ENCODE results near the gene ARRDC2. TPM values are rescaled to one million over a fixed set of nuclear protein-coding genes. Genes with fewer than 3 reads are reported as not detected.

ARRDC2 gene
- total and polyA plus RNA-seq, 2 of the 13 experiments (the other 11 are each of a cell fraction or from before 2014, with no cell fraction given), result 2.1 to 3.4 TPM

GRCh38 chr19:18000915-18001776 is 6.8 kb upstream of the ARRDC2 start (continued):
- TF ChIP-seq PAX8 (CRISPR knock-in tag; IDR thresholded peaks at IDR 0.05; ENCODE audit: borderline replicate concordance) (no peak), POLR2G (IDR thresholded peaks at IDR 0.05; ENCODE audit: low read depth, low read length) (peak; percentile 77), ZNF589 (CRISPR knock-in tag; conservative IDR thresholded peaks at IDR 0.05) (no peak), ZNF205 (CRISPR knock-in tag; IDR thresholded peaks at IDR 0.05) (peak; percentile 93), KLF9 (CRISPR knock-in tag; IDR thresholded peaks at IDR 0.05; ENCODE audit: low read depth) (no peak), ATF3 (CRISPR knock-in tag; IDR thresholded peaks at IDR 0.05) (no peak), ZFX (CRISPR knock-in tag; IDR thresholded peaks at IDR 0.05; ENCODE audit: low read depth) (peak; percentile 33; the same call in 1 of the 2 replicates), ZBTB39 (CRISPR knock-in tag; IDR thresholded peaks at IDR 0.05) (no peak), ZNF3 (CRISPR knock-in tag; IDR thresholded peaks at IDR 0.05) (no peak), RNF2 (conservative IDR thresholded peaks at IDR 0.05; ENCODE audit: low read depth) (peak; percentile 90), ZNF570 (CRISPR knock-in tag; IDR thresholded peaks at IDR 0.05; ENCODE audit: borderline replicate concordance) (no peak), MIER2 (CRISPR knock-in tag; IDR thresholded peaks at IDR 0.05) (no peak), ZNF549 (CRISPR knock-in tag; IDR thresholded peaks at IDR 0.05) (no peak), ARID2 (CRISPR knock-in tag; IDR thresholded peaks at IDR 0.05; ENCODE audit: borderline replicate concordance) (peak; percentile 95), ESRRA (CRISPR knock-in tag; IDR thresholded peaks at IDR 0.05; ENCODE audit: low read depth) (no peak), GTF2F1 (IDR thresholded peaks at IDR 0.05; ENCODE audit: low read length) (no peak), ZBTB38 (CRISPR knock-in tag; IDR thresholded peaks at IDR 0.05) (peak; percentile 55; the same call in 1 of the 2 replicates), HMGA1 (CRISPR knock-in tag; conservative IDR thresholded peaks at IDR 0.05) (no peak), PRPF4 (IDR thresholded peaks at IDR 0.05; ENCODE audit: low read depth, low read length, poor library complexity, severe bottlenecking) (no peak), ZBTB7B (CRISPR knock-in tag; IDR thresholded peaks at IDR 0.05) (peak; percentile 27; the same call in 1 of the 2 replicates), ZNF572 (CRISPR knock-in tag; IDR thresholded peaks at IDR 0.05) (no peak), ZKSCAN5 (CRISPR knock-in tag; IDR thresholded peaks at IDR 0.05) (no peak), MTF2 (CRISPR knock-in tag; IDR thresholded peaks at IDR 0.05; ENCODE audit: borderline replicate concordance) (no peak), HHEX (CRISPR knock-in tag; IDR thresholded peaks at IDR 0.05) (no peak), NCOA1 (CRISPR knock-in tag; IDR thresholded peaks at IDR 0.05) (no peak), RXRB (CRISPR knock-in tag; IDR thresholded peaks at IDR 0.05; ENCODE audit: borderline replicate concordance) (peak; percentile 12; the same call in 1 of the 2 replicates), MXD1 (CRISPR knock-in tag; IDR thresholded peaks at IDR 0.05) (peak; percentile 86), ZNF660 (CRISPR knock-in tag; IDR thresholded peaks at IDR 0.05; ENCODE audit: borderline replicate concordance, low read depth) (no peak)
- TF ChIP-seq, protein P1, sequence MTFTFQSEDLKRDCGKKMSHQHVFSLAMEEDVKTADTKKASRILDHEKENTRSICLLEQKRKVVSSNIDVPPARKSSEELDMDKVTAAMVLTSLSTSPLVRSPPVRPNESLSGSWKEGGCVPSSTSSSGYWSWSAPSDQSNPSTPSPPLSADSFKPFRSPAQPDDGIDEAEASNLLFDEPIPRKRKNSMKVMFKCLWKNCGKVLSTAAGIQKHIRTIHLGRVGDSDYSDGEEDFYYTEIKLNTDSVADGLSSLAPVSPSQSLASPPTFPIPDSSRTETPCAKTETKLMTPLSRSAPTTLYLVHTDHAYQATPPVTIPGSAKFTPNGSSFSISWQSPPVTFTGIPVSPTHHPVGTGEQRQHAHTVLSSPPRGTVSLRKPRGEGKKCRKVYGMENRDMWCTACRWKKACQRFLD (CRISPR knock-in tag; IDR thresholded peaks at IDR 0.05; ENCODE audit: borderline replicate concordance), result no peak
